Spleen (tissue), 11 donors: ENCODE data around the gene TEX36. TPM values are rescaled to one million over a fixed set of nuclear protein-coding genes. Genes with fewer than 3 reads are reported as not detected.

Experiments used
- DNase-seq: peaks from one replicate; pipeline ENCODE4 v3.0.0-alpha.2; 2020
- H3K27ac ChIP-seq, 8 donors: fragments of 200-600 bp; sonication (generic) in 7 of 8; 1 replicate in 4 of 8; 2 replicates in 4 of 8; pipeline versions ENCODE4 v1.5.0 to v1.8.0; 2016 to 2021; ENCODE audit warnings: inconsistent platforms in 4 of 8, mild to moderate bottlenecking in 4 of 8, moderate library complexity in 1 of 8
- H3K27me3 ChIP-seq, 7 donors: fragments of 200-600 bp; sonication (generic) in 6 of 7; replicated peaks in 1 of 7; 1 replicate in 4 of 7; 2 replicates in 3 of 7; pipeline versions ENCODE4 v1.5.0 to v1.8.0; 2016 to 2021; ENCODE audit warnings: inconsistent platforms in 3 of 7, mild to moderate bottlenecking in 1 of 7
- H3K36me3 ChIP-seq, 6 donors: fragments of 200-600 bp; sonication (generic) in 5 of 6; 1 replicate in 4 of 6; 2 replicates in 2 of 6; pipeline versions ENCODE4 v1.5.0 to v1.8.0; 2016 to 2021; ENCODE audit warnings: inconsistent platforms in 2 of 6
- H3K4me1 ChIP-seq, 6 donors: fragments of 200-600 bp; sonication (generic) in 5 of 6; 1 replicate in 3 of 6; 2 replicates in 3 of 6; pipeline versions ENCODE4 v1.5.0 to v1.8.0; 2016 to 2021; ENCODE audit warnings: inconsistent platforms in 3 of 6
- H3K4me3 ChIP-seq, 8 donors: fragments of 200-600 bp; sonication (generic) in 7 of 8; 1 replicate in 4 of 8; 2 replicates in 4 of 8; pipeline versions ENCODE4 v1.5.0 to v1.8.0; 2016 to 2021; ENCODE audit warnings: inconsistent platforms in 4 of 8, mild to moderate bottlenecking in 4 of 8, moderate library complexity in 2 of 8
- H3K9me3 ChIP-seq, 8 donors: fragments of 200-600 bp; sonication (generic) in 7 of 8; 1 replicate in 4 of 8; 2 replicates in 4 of 8; pipeline versions ENCODE4 v1.5.0 to v1.8.0; 2016 to 2021; ENCODE audit warnings: inconsistent platforms in 4 of 8
- POLR2A ChIP-seq, 3 donors: fragments of 450-650 bp; IDR thresholded peaks; one replicate each; pipeline ENCODE4 v1.5.1; 2017; ENCODE audit warnings: antibody characterized with exemption in 3 of 3, mild to moderate bottlenecking in 1 of 3
- POLR2AphosphoS5 ChIP-seq, 3 donors: sonication (generic); formaldehyde crosslinking; IDR thresholded peaks; one replicate each; pipeline ENCODE4 v1.5.1; 2017; ENCODE audit warnings: antibody characterized with exemption in 3 of 3
- whole genome bisulfite sequencing, 5 donors: extraction: QIAGEN DNeasy Blood & Tissue Kit in 3 of 5; methylation state at CpG; one replicate each; pipeline versions ENCODE4 v1.1.5 to v1.1.7; 2013 to 2018; 5-methylcytosine and 5-hydroxymethylcytosine counted together
- intact Hi-C: fragments of 100-400 bp; cut with DNase I; formaldehyde crosslinking; loops from one replicate; pipeline ENCODE4 v1.15.0; 2023; ENCODE audit warnings: low total_unique reads
- polyA plus RNA-seq, 3 donors: library from polyadenylated mRNA; stranded (reverse); fragments of 200-250 nt; gene quantifications; one replicate each; pipeline ENCODE4 v1.2.1, GENCODE V29; 2013
- total RNA-seq, 7 donors: library from RNA; depleted of rRNA in 3 of 7; stranded (reverse); fragments of >200 nt in 3 of 7; fragmentation: NEBNext Ultra II Directional in 4 of 7; extraction: Animal tissue kit (Norgen Biotek cat#: 25700) in 4 of 7; gene quantifications; one replicate each; pipeline versions ENCODE4 v1.1.0 to v1.2.1, GENCODE V29; 2016 to 2021
- TF ChIP-seq, protein P1 (sequence below), 11 experiments: fragments of 200-600 bp in 7 of 11; fragments of 450-650 bp in 4 of 11; sonication (generic) in 4 of 11; IDR thresholded peaks in 8 of 11; conservative IDR thresholded peaks in 3 of 11; 1 replicate in 7 of 11; 2 replicates in 4 of 11; pipeline versions ENCODE4 v1.4.0 to v1.8.0; 2016 to 2021; ENCODE audit warnings: antibody characterized with exemption in 11 of 11, inconsistent platforms in 4 of 11, mild to moderate bottlenecking in 1 of 11
- donor health status: healthy with polysubstance abuse.
- donor health status: DM: no; HTN: no; CAD: no; lungs with moderate emphysema.
- donor health status: DM: no; HTN: no; CAD: no.
- donor health status: Bipolar disorder and iron deficiency.
- donor health status: healthy.
- donor health status: DM: no; HTN: no; CAD: no.
- donor health status: DM: yes; HTN: yes; CAD: no.

TEX36 gene
- total and polyA plus RNA-seq, 10 donors = not detected

- WGBS, 5 donors = 71 to 74% (median 71%) methylated on average over 7 of the region's 7 CpGs
- intact Hi-C loops = no loop called here
- no peaks in the 10 kb centered on the region for H3K9me3 ChIP-seq
- H3K36me3 ChIP-seq = no peaks in the 10 kb centered on the region
- H3K4me1 ChIP-seq = no peaks in the 10 kb centered on the region
- no peak for DNase-seq
- TF ChIP-seq POLR2A (IDR thresholded peaks at IDR 0.05) (no peak), POLR2AphosphoS5 (IDR thresholded peaks at IDR 0.05) (no peak)
- TF ChIP-seq, protein P1, sequence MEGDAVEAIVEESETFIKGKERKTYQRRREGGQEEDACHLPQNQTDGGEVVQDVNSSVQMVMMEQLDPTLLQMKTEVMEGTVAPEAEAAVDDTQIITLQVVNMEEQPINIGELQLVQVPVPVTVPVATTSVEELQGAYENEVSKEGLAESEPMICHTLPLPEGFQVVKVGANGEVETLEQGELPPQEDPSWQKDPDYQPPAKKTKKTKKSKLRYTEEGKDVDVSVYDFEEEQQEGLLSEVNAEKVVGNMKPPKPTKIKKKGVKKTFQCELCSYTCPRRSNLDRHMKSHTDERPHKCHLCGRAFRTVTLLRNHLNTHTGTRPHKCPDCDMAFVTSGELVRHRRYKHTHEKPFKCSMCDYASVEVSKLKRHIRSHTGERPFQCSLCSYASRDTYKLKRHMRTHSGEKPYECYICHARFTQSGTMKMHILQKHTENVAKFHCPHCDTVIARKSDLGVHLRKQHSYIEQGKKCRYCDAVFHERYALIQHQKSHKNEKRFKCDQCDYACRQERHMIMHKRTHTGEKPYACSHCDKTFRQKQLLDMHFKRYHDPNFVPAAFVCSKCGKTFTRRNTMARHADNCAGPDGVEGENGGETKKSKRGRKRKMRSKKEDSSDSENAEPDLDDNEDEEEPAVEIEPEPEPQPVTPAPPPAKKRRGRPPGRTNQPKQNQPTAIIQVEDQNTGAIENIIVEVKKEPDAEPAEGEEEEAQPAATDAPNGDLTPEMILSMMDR (IDR thresholded peaks at IDR 0.05 in 8 of 11, conservative IDR thresholded peaks at IDR 0.05 in 3 of 11) = no peak
- no peak overlapping the region for H3K27ac ChIP-seq
- peaks cover 0 to 26% (median 0%) of the 10 kb centered on the region in 7 donors for H3K27me3 ChIP-seq
- H3K4me3 ChIP-seq = no peak overlapping the region
Measured at GRCh38 chr10:125638555-125638954, 44.4 kb downstream of the TEX36 start.

GRCh38 chr10:125637496-125637895 is 45.5 kb downstream of the TEX36 start:
- no peak for DNase-seq
- H3K27ac ChIP-seq = no peak overlapping the region
- H3K27me3 ChIP-seq = peaks cover 0 to 32% (median 0%) of the 10 kb centered on the region in 7 donors
- intact Hi-C loops = no loop called here
- no peaks in the 10 kb centered on the region for H3K36me3 ChIP-seq
- 61 to 81% (median 75%) methylated on average over 6 of the region's 6 CpGs for WGBS, 5 donors
- no peaks in the 10 kb centered on the region for H3K9me3 ChIP-seq
- no peak overlapping the region for H3K4me3 ChIP-seq
- TF ChIP-seq POLR2AphosphoS5 (IDR thresholded peaks at IDR 0.05) = no peak
- TF ChIP-seq, protein P1 (IDR thresholded peaks at IDR 0.05 in 8 of 11, conservative IDR thresholded peaks at IDR 0.05 in 3 of 11) = no peak
- TF ChIP-seq POLR2A (IDR thresholded peaks at IDR 0.05) = no peak
- no peaks in the 10 kb centered on the region for H3K4me1 ChIP-seq

GRCh38 chr10:125634606-125635005 is 48.4 kb downstream of the TEX36 start:
- Histone ChIP-seq H3K9me3 (no peaks in the 10 kb centered on the region), H3K36me3 (no peaks in the 10 kb centered on the region), H3K4me1 (no peaks in the 10 kb centered on the region), H3K4me3 (no peak overlapping the region), H3K27ac (no peak overlapping the region), H3K27me3 (peaks cover 0 to 40% (median 0%) of the 10 kb centered on the region in 7 donors)
- DNase-seq = no peak
- intact Hi-C loops = no loop called here
- WGBS, 5 donors = 85 to 89% (median 88%) methylated on average over 5 of the region's 5 CpGs
- TF ChIP-seq POLR2A (IDR thresholded peaks at IDR 0.05) = no peak

DNA sequence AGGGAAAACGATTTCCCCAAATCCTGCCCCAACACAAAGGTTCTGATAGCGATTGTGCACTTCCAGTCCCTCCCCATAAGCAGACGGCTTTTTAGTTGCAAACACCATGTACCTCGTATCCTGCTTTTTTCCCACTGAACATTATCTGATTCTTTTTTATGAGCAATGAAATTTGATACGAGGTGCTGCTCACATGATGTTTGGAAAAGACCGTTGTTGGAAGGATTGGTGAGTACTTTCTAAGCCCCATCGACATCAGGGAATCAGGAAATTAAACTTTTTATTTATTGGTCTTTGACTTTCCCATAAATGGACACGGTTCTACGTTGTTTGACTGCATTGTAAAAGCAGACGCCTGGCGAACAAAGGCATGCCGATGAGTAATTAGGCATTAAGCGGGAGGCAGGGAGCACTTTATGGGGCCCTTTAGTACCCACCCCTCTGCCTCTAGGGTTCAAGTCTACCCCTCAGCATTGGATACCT is 49.4 kb downstream of the TEX36 start:
- Histone ChIP-seq H3K27ac (no peak overlapping the region), H3K27me3 (peaks cover 0 to 39% (median 0%) of the 10 kb centered on the region in 7 donors), H3K36me3 (no peaks in the 10 kb centered on the region), H3K4me1 (no peaks in the 10 kb centered on the region), H3K9me3 (no peaks in the 10 kb centered on the region), H3K4me3 (no peak overlapping the region)
- TF ChIP-seq, protein P1 (IDR thresholded peaks at IDR 0.05 in 8 of 11, conservative IDR thresholded peaks at IDR 0.05 in 3 of 11) = no peak
- DNase-seq = no peak
- intact Hi-C loops = no loop called here
- 76 to 84% (median 79%) methylated on average over 13 of the region's 13 CpGs for whole genome bisulfite sequencing, 5 donors

DNA sequence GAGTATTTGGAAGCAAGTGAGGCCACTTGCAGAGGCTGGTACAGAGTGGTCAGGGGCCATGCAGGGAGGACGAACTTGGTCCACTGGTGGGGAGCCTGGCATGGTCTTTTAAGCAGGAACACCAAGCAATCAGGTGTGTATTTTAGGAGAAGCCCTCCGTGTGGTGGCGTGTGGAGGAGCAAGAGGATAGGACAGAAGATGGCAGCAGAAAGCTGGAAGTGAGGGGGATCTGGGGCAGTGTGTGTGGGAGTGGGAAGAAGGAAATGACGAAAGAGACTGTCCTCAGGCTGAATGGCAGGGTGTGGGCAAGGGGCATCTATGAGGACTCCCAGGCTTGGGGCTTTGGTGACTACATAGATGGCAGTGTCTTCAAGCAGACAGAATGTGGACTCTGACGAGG is 51.2 kb downstream of the TEX36 start:
- Histone ChIP-seq H3K27me3 (peaks cover 0 to 36% (median 0%) of the 10 kb centered on the region in 7 donors), H3K27ac (no peak overlapping the region), H3K9me3 (no peaks in the 10 kb centered on the region), H3K36me3 (no peaks in the 10 kb centered on the region), H3K4me1 (no peaks in the 10 kb centered on the region), H3K4me3 (no peak overlapping the region)
- WGBS, 5 donors = 62 to 82% (median 72%) methylated on average over 5 of the region's 5 CpGs
- DNase-seq = no peak
- no peak for TF ChIP-seq POLR2AphosphoS5 (IDR thresholded peaks at IDR 0.05)
- TF ChIP-seq POLR2A (IDR thresholded peaks at IDR 0.05) = no peak
- TF ChIP-seq, protein P1 (IDR thresholded peaks at IDR 0.05 in 8 of 11, conservative IDR thresholded peaks at IDR 0.05 in 3 of 11) = no peak
- intact Hi-C loops = no loop called here
